Ishikawa (cell line): ENCODE results near the gene ADAM19.

ENCODE experiments used
- CEBPB ChIP-seq: IDR thresholded peaks from 2 replicates; pipeline ENCODE4 v1.6.1; 2012
- CREB1 ChIP-seq: IDR thresholded peaks from 2 replicates; pipeline ENCODE4 v1.6.1; 2012; ENCODE audit warnings: low read depth
- EP300 ChIP-seq: IDR thresholded peaks from 2 replicates; pipeline ENCODE4 v1.6.1; 2012; ENCODE audit warnings: borderline replicate concordance
- FOXM1 ChIP-seq: IDR thresholded peaks from 2 replicates; pipeline ENCODE4 v1.6.1; 2012; ENCODE audit warnings: low read depth, borderline replicate concordance
- TEAD4 ChIP-seq: IDR thresholded peaks from 2 replicates; pipeline ENCODE4 v1.6.1; 2012
- YY1 ChIP-seq: IDR thresholded peaks from 2 replicates; pipeline ENCODE4 v1.6.1; 2012; ENCODE audit warnings: low read depth
- TF ChIP-seq, protein P1 (sequence below): IDR thresholded peaks from 2 replicates; pipeline ENCODE4 v1.6.1; 2012; ENCODE audit warnings: low read depth, mild to moderate bottlenecking

- TF ChIP-seq FOXM1 (no peak), EP300 (no peak), CEBPB (no peak), YY1 (no peak), CREB1 (no peak), TEAD4 (no peak)
- TF ChIP-seq, protein P1, sequence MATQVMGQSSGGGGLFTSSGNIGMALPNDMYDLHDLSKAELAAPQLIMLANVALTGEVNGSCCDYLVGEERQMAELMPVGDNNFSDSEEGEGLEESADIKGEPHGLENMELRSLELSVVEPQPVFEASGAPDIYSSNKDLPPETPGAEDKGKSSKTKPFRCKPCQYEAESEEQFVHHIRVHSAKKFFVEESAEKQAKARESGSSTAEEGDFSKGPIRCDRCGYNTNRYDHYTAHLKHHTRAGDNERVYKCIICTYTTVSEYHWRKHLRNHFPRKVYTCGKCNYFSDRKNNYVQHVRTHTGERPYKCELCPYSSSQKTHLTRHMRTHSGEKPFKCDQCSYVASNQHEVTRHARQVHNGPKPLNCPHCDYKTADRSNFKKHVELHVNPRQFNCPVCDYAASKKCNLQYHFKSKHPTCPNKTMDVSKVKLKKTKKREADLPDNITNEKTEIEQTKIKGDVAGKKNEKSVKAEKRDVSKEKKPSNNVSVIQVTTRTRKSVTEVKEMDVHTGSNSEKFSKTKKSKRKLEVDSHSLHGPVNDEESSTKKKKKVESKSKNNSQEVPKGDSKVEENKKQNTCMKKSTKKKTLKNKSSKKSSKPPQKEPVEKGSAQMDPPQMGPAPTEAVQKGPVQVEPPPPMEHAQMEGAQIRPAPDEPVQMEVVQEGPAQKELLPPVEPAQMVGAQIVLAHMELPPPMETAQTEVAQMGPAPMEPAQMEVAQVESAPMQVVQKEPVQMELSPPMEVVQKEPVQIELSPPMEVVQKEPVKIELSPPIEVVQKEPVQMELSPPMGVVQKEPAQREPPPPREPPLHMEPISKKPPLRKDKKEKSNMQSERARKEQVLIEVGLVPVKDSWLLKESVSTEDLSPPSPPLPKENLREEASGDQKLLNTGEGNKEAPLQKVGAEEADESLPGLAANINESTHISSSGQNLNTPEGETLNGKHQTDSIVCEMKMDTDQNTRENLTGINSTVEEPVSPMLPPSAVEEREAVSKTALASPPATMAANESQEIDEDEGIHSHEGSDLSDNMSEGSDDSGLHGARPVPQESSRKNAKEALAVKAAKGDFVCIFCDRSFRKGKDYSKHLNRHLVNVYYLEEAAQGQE: no peak
Observed at GRCh38 chr5:157523976-157524375, 51.6 kb downstream of the ADAM19 start.
